ENCODE data around the gene RASSF3.

Gene RASSF3

GRCh38 chr12:64678835-64679234, 68.5 kb downstream of the RASSF3 start:
- Mint-ChIP-seq H3K4me1 (peaks cover 65% of the 10 kb centered on the region), H3K36me3 (ENCODE audit: low read depth) (peaks cover 9% of the 10 kb centered on the region), H3K9me3 (no peaks in the 10 kb centered on the region), H3K27me3 (ENCODE audit: low read depth, poor library complexity) (no peaks in the 10 kb centered on the region), H3K27ac (no peak overlapping the region), H3K4me3 (no peak overlapping the region)
- DNase-seq, result no peak
- no peak for TF ChIP-seq CTCF (IDR thresholded peaks at IDR 0.05)

GRCh38 chr12:64679487-64680001, 69.2 kb downstream of the RASSF3 start:
- Mint-ChIP-seq H3K27me3 (ENCODE audit: low read depth, poor library complexity) (no peaks in the 10 kb centered on the region), H3K27ac (peak overlapping the region; percentile 21), H3K4me3 (no peak overlapping the region), H3K36me3 (ENCODE audit: low read depth) (peaks cover 14% of the 10 kb centered on the region), H3K4me1 (peaks cover 65% of the 10 kb centered on the region), H3K9me3 (no peaks in the 10 kb centered on the region)
- TF ChIP-seq CTCF (IDR thresholded peaks at IDR 0.05), result no peak
- no peak for DNase-seq

- no peaks in the 10 kb centered on the region for H3K9me3 Mint-ChIP-seq
- H3K4me1 Mint-ChIP-seq, result peaks cover 65% of the 10 kb centered on the region
- H3K36me3 Mint-ChIP-seq (ENCODE audit: low read depth), result peaks cover 19% of the 10 kb centered on the region
- no peaks in the 10 kb centered on the region for H3K27me3 Mint-ChIP-seq (ENCODE audit: low read depth, poor library complexity)
- H3K27ac Mint-ChIP-seq, result peak overlapping the region; percentile 21
- no peak overlapping the region for H3K4me3 Mint-ChIP-seq
- no peak for DNase-seq
- TF ChIP-seq CTCF (IDR thresholded peaks at IDR 0.05), result no peak
These were observed 69.9 kb downstream of the RASSF3 start for GRCh38 chr12:64680235-64680634.

- Mint-ChIP-seq H3K36me3 (ENCODE audit: low read depth) (peaks cover 29% of the 10 kb centered on the region), H3K4me1 (peaks cover 68% of the 10 kb centered on the region), H3K27me3 (ENCODE audit: low read depth, poor library complexity) (no peaks in the 10 kb centered on the region), H3K9me3 (no peaks in the 10 kb centered on the region), H3K27ac (peak overlapping the region; percentile 96), H3K4me3 (no peak overlapping the region)
- TF ChIP-seq CTCF (IDR thresholded peaks at IDR 0.05), result no peak
- no peak for DNase-seq
These were observed 71.1 kb downstream of the RASSF3 start for GRCh38 chr12:64681200-64682052.

- TF ChIP-seq CTCF (IDR thresholded peaks at IDR 0.05), result no peak
- no peaks in the 10 kb centered on the region for H3K27me3 Mint-ChIP-seq (ENCODE audit: low read depth, poor library complexity)
- H3K4me1 Mint-ChIP-seq, result peaks cover 64% of the 10 kb centered on the region
- peak overlapping the region; percentile 45 for H3K4me3 Mint-ChIP-seq
- DNase-seq, result no peak
- no peaks in the 10 kb centered on the region for H3K9me3 Mint-ChIP-seq
- peaks cover 41% of the 10 kb centered on the region for H3K36me3 Mint-ChIP-seq (ENCODE audit: low read depth)
- H3K27ac Mint-ChIP-seq, result peak overlapping the region; percentile 94
These were observed 72.4 kb downstream of the RASSF3 start for GRCh38 chr12:64682572-64683277.

All from nephron progenitor cell (in vitro differentiated cells).